OCI-LY3 (cell line): ENCODE measurements around the gene UGT1A5.

Source experiments
- H2AFZ ChIP-seq: fragments of 200-600, 300-600 bp; shearing (Covaris generic); 2 replicates; pipeline ENCODE4 v1.6.0; 2014; ENCODE audit warnings: antibody characterized with exemption, low read depth, low read length
- H3K27ac ChIP-seq: fragments of 200-600, 300-600 bp; sonication (generic); 2 replicates; pipeline ENCODE4 v1.5.1; 2014; ENCODE audit warnings: mild to moderate bottlenecking, low read length, moderate library complexity, mixed read lengths
- H3K27me3 ChIP-seq: fragments of 200-600, 300-600 bp; sonication (generic); 2 replicates; pipeline ENCODE4 v1.6.1; 2014; ENCODE audit warnings: low read depth, low read length, mixed read lengths
- H3K36me3 ChIP-seq: fragments of 200-600, 300-600 bp; sonication (generic); replicated peaks from 2 replicates; pipeline ENCODE3; 2014; ENCODE audit warnings: low read depth, low read length, mixed read lengths
- H3K4me1 ChIP-seq: fragments of 300-600, 200-600 bp; sonication (generic); 2 replicates; pipeline ENCODE4 v1.6.1; 2014; ENCODE audit warnings: low read length, mixed read lengths
- H3K4me2 ChIP-seq: fragments of 200-600, 300-600 bp; sonication (generic); 2 replicates; pipeline ENCODE4 v1.6.1; 2014; ENCODE audit warnings: low read length, mixed read lengths
- H3K4me3 ChIP-seq: fragments of 300-600, 200-600 bp; sonication (generic); 2 replicates; pipeline ENCODE4 v1.5.1; 2014; ENCODE audit warnings: antibody characterized with exemption, mild to moderate bottlenecking, low read length, moderate library complexity
- H3K79me2 ChIP-seq: fragments of 300-600, 200-600 bp; shearing (Covaris generic); 2 replicates; pipeline ENCODE4 v1.6.1; 2014; ENCODE audit warnings: mild to moderate bottlenecking, low read length, mixed read lengths
- H3K9ac ChIP-seq: fragments of 300-600, 200-600 bp; shearing (Covaris generic); 2 replicates; pipeline ENCODE4 v1.6.0; 2014; ENCODE audit warnings: mild to moderate bottlenecking, low read length, moderate library complexity
- H3K9me3 ChIP-seq: fragments of 200-600, 300-600 bp; shearing (Covaris generic); 2 replicates; pipeline ENCODE4 v1.6.1; 2014; ENCODE audit warnings: low read length, mixed read lengths; ENCODE audit not compliant: insufficient read depth
- H4K20me1 ChIP-seq: fragments of 200-600, 300-600 bp; sonication (generic); 2 replicates; pipeline ENCODE4 v1.6.1; 2016; ENCODE audit warnings: low read length, mixed read lengths; ENCODE audit not compliant: insufficient read depth
- EZH2phosphoT487 ChIP-seq: fragments of 200-600 bp; shearing (Covaris generic); IDR thresholded peaks from 2 replicates; pipeline ENCODE4 v1.6.1; 2018; ENCODE audit warnings: antibody characterized with exemption, mixed run types, low read depth
- TF ChIP-seq, protein P1 (sequence below): fragments of 200-600, 300-600 bp; sonication (generic); IDR thresholded peaks from 2 replicates; pipeline ENCODE4 v1.5.1; 2014; ENCODE audit warnings: antibody characterized with exemption, low read length, low read depth

UGT1A5 gene

DNA sequence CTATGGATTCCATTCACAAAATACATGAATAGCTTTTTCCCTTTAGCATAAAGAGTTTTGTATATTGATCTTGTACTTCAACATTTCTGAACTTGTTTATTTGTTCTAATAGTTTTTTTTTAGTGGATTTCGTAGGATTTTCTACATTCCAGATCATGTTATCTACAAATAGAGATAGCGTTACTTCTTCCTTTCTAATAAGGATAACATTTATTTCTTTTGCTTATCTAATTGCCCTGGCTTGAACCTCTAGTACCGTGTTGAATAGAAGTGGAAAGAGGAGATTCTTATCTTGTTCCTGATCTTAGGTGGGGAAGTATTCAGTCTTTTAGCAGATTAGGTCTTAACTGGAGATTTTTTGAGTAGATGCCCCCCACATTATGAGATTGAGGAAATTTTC, 10.5 kb upstream of the UGT1A5 start:
- no peak for TF ChIP-seq EZH2phosphoT487
- TF ChIP-seq, protein P1, sequence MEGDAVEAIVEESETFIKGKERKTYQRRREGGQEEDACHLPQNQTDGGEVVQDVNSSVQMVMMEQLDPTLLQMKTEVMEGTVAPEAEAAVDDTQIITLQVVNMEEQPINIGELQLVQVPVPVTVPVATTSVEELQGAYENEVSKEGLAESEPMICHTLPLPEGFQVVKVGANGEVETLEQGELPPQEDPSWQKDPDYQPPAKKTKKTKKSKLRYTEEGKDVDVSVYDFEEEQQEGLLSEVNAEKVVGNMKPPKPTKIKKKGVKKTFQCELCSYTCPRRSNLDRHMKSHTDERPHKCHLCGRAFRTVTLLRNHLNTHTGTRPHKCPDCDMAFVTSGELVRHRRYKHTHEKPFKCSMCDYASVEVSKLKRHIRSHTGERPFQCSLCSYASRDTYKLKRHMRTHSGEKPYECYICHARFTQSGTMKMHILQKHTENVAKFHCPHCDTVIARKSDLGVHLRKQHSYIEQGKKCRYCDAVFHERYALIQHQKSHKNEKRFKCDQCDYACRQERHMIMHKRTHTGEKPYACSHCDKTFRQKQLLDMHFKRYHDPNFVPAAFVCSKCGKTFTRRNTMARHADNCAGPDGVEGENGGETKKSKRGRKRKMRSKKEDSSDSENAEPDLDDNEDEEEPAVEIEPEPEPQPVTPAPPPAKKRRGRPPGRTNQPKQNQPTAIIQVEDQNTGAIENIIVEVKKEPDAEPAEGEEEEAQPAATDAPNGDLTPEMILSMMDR, result no peak
- Histone ChIP-seq H4K20me1 (no peaks in the 10 kb centered on the region), H2AFZ (no peak overlapping the region), H3K36me3 (no peaks in the 10 kb centered on the region), H3K4me2 (no peak overlapping the region), H3K4me3 (no peak overlapping the region), H3K9ac (no peak overlapping the region), H3K27me3 (no peaks in the 10 kb centered on the region), H3K4me1 (no peaks in the 10 kb centered on the region), H3K9me3 (no peaks in the 10 kb centered on the region), H3K79me2 (no peaks in the 10 kb centered on the region), H3K27ac (no peak overlapping the region)

GRCh38 chr2:233705911-233706506, 6.7 kb upstream of the UGT1A5 start:
- no peaks in the 10 kb centered on the region for H3K36me3 ChIP-seq
- H3K9me3 ChIP-seq, result no peaks in the 10 kb centered on the region
- no peak overlapping the region for H3K27ac ChIP-seq
- H3K9ac ChIP-seq, result no peak overlapping the region
- no peak overlapping the region for H3K4me3 ChIP-seq
- no peak overlapping the region for H3K4me2 ChIP-seq
- no peaks in the 10 kb centered on the region for H3K27me3 ChIP-seq
- H4K20me1 ChIP-seq, result no peaks in the 10 kb centered on the region
- H3K79me2 ChIP-seq, result no peaks in the 10 kb centered on the region
- H2AFZ ChIP-seq, result no peak overlapping the region
- H3K4me1 ChIP-seq, result no peaks in the 10 kb centered on the region
- no peak for TF ChIP-seq EZH2phosphoT487
- TF ChIP-seq, protein P1, result no peak

- H2AFZ ChIP-seq, result no peak overlapping the region
- no peaks in the 10 kb centered on the region for H3K36me3 ChIP-seq
- H3K27ac ChIP-seq, result no peak overlapping the region
- H3K9me3 ChIP-seq, result no peaks in the 10 kb centered on the region
- no peak overlapping the region for H3K4me3 ChIP-seq
- H3K27me3 ChIP-seq, result no peaks in the 10 kb centered on the region
- no peak for TF ChIP-seq EZH2phosphoT487
- TF ChIP-seq, protein P1, result no peak
- H3K4me2 ChIP-seq, result no peak overlapping the region
- H3K4me1 ChIP-seq, result no peaks in the 10 kb centered on the region
- H4K20me1 ChIP-seq, result no peaks in the 10 kb centered on the region
- no peaks in the 10 kb centered on the region for H3K79me2 ChIP-seq
- no peak overlapping the region for H3K9ac ChIP-seq
These were observed 6.0 kb upstream of the UGT1A5 start for GRCh38 chr2:233706720-233707119.

- H3K9ac ChIP-seq, result no peak overlapping the region
- no peak overlapping the region for H3K27ac ChIP-seq
- no peak overlapping the region for H3K4me3 ChIP-seq
- no peaks in the 10 kb centered on the region for H3K27me3 ChIP-seq
- no peaks in the 10 kb centered on the region for H3K9me3 ChIP-seq
- H3K4me1 ChIP-seq, result no peaks in the 10 kb centered on the region
- TF ChIP-seq, protein P1, result no peak
- TF ChIP-seq EZH2phosphoT487, result no peak
- H4K20me1 ChIP-seq, result no peaks in the 10 kb centered on the region
- no peaks in the 10 kb centered on the region for H3K36me3 ChIP-seq
- no peak overlapping the region for H2AFZ ChIP-seq
- H3K79me2 ChIP-seq, result no peaks in the 10 kb centered on the region
- no peak overlapping the region for H3K4me2 ChIP-seq
These were observed 4.6 kb upstream of the UGT1A5 start for GRCh38 chr2:233707940-233708644.
